Measurements from ENCODE around the gene KL. TPM values are rescaled to one million over a fixed set of nuclear protein-coding genes. Genes with fewer than 3 reads are reported as not detected.
A peak's percentile ranks its signal among the peaks of the same experiment; 100 is the strongest.

Gene KL
- total RNA-seq, 1 donor from 2014 or later = 3.6 TPM

DNA sequence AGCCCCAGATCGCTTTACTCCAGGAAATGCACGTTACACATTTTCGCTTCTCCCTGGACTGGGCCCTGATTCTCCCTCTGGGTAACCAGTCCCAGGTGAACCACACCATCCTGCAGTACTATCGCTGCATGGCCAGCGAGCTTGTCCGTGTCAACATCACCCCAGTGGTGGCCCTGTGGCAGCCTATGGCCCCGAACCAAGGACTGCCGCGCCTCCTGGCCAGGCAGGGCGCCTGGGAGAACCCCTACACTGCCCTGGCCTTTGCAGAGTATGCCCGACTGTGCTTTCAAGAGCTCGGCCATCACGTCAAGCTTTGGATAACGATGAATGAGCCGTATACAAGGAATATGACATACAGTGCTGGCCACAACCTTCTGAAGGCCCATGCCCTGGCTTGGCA is 44.6 kb downstream of the KL start:
- Mint-ChIP-seq H3K27me3 (peaks cover 3% of the 10 kb centered on the region), H3K4me3 (no peak overlapping the region), H3K9me3 (no peaks in the 10 kb centered on the region), H3K27ac (no peak overlapping the region), H3K4me1 (ENCODE audit: unreplicated experiment) (peaks cover 17% of the 10 kb centered on the region), H3K36me3 (no peaks in the 10 kb centered on the region)
- TF ChIP-seq, protein P1, sequence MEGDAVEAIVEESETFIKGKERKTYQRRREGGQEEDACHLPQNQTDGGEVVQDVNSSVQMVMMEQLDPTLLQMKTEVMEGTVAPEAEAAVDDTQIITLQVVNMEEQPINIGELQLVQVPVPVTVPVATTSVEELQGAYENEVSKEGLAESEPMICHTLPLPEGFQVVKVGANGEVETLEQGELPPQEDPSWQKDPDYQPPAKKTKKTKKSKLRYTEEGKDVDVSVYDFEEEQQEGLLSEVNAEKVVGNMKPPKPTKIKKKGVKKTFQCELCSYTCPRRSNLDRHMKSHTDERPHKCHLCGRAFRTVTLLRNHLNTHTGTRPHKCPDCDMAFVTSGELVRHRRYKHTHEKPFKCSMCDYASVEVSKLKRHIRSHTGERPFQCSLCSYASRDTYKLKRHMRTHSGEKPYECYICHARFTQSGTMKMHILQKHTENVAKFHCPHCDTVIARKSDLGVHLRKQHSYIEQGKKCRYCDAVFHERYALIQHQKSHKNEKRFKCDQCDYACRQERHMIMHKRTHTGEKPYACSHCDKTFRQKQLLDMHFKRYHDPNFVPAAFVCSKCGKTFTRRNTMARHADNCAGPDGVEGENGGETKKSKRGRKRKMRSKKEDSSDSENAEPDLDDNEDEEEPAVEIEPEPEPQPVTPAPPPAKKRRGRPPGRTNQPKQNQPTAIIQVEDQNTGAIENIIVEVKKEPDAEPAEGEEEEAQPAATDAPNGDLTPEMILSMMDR (conservative IDR thresholded peaks at IDR 0.05) = no peak
- no peak for DNase-seq (ENCODE audit: extremely low spot score, unreplicated experiment)

DNA sequence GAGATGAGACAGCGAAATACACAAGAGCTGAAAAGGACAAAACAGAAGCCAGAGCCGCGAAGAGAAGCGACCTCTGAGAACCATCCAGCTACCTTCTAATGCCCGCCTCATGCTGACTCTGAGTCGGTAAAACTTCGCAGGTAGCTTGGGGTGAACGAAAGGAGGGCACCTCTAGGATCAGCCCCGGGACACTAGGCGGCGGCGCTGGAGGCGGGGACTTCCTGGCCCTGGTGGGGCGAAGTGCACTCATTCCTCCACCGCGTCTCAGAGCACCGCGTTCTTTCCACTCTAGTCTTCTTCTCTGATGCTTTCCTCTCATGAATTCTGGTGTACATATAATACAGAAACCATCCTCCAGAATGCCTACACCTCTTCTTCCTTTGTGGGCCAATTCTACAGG is 50.1 kb downstream of the KL start:
- H3K4me1 Mint-ChIP-seq (ENCODE audit: unreplicated experiment) = no peaks in the 10 kb centered on the region
- DNase-seq (ENCODE audit: extremely low spot score, unreplicated experiment) = no peak
- H3K36me3 Mint-ChIP-seq = no peaks in the 10 kb centered on the region
- TF ChIP-seq, protein P1 (conservative IDR thresholded peaks at IDR 0.05) = no peak
- peaks cover 6% of the 10 kb centered on the region for H3K27me3 Mint-ChIP-seq
- H3K4me3 Mint-ChIP-seq = no peak overlapping the region
- peaks cover 6% of the 10 kb centered on the region for H3K9me3 Mint-ChIP-seq
- H3K27ac Mint-ChIP-seq = no peak overlapping the region

DNA sequence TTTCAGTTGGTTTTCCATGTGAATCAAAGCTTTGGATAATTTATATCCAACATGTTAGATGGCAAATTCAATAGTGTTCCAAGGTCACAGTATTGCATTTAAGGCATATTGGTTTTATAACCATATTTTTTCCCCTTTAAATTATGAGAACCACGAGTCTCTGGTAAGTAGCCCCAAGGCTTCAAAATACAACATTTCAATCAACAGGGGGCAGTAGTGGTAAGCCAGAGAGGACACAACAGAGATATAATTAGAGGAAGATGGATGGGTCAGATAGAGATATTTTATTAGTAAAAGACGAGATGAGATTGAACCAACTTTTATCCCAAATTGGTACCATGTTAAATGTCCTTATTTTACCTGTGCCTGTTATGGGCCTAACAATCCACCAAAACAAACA is 53.1 kb downstream of the KL start:
- no peak overlapping the region for H3K4me3 Mint-ChIP-seq
- TF ChIP-seq, protein P1 (conservative IDR thresholded peaks at IDR 0.05) = peak; percentile 46
- no peaks in the 10 kb centered on the region for H3K4me1 Mint-ChIP-seq (ENCODE audit: unreplicated experiment)
- no peak overlapping the region for H3K27ac Mint-ChIP-seq
- H3K36me3 Mint-ChIP-seq = no peaks in the 10 kb centered on the region
- peaks cover 6% of the 10 kb centered on the region for H3K9me3 Mint-ChIP-seq
- DNase-seq (ENCODE audit: extremely low spot score, unreplicated experiment) = no peak
- peaks cover 6% of the 10 kb centered on the region for H3K27me3 Mint-ChIP-seq

DNA sequence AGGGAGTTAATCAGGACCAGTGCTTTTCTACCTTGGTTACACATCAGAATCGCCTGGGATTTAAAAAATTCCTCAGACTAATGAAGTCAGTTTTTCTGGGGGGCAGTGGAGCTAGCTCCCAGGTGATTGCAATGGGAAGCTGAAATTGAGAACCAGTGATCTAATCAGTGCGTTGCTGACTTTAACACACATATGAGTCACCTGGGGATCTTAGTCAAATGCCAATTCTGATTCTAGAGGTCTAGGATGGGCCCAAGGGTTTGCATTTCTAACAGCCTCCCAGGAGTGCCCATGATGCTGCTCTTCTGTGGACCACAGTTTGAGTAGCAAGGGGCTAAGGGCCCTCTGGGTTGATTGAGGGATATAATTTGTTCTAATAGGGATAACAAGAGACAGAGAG is 54.5 kb downstream of the KL start:
- Mint-ChIP-seq H3K27me3 (peaks cover 6% of the 10 kb centered on the region), H3K9me3 (peaks cover 6% of the 10 kb centered on the region), H3K4me3 (no peak overlapping the region), H3K36me3 (no peaks in the 10 kb centered on the region), H3K4me1 (ENCODE audit: unreplicated experiment) (no peaks in the 10 kb centered on the region), H3K27ac (no peak overlapping the region)
- no peak for DNase-seq (ENCODE audit: extremely low spot score, unreplicated experiment)
- TF ChIP-seq, protein P1 (conservative IDR thresholded peaks at IDR 0.05) = no peak

DNA sequence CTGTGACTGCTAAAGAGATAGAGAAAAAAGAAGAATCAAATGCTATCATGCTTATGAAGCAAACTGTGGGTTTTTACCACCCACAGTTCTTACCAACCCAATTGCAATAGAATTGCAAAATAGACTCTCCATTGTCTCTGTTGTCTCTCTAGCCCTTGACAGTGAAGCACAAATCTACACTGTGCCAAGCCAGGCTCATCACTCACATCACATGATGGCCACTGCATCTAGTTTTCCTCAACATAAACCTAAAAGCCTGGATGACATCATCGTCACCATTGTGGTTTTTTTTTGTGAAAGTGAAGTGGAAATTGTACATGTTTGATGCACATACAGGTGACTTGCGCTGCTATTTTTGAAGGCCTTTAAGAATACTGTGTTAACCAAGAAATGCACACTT is 56.1 kb downstream of the KL start:
- H3K4me1 Mint-ChIP-seq (ENCODE audit: unreplicated experiment) = peaks cover 7% of the 10 kb centered on the region
- H3K27me3 Mint-ChIP-seq = peaks cover 6% of the 10 kb centered on the region
- no peak for DNase-seq (ENCODE audit: extremely low spot score, unreplicated experiment)
- H3K4me3 Mint-ChIP-seq = no peak overlapping the region
- H3K36me3 Mint-ChIP-seq = no peaks in the 10 kb centered on the region
- H3K9me3 Mint-ChIP-seq = peaks cover 6% of the 10 kb centered on the region
- no peak overlapping the region for H3K27ac Mint-ChIP-seq
- TF ChIP-seq, protein P1 (conservative IDR thresholded peaks at IDR 0.05) = no peak

DNA sequence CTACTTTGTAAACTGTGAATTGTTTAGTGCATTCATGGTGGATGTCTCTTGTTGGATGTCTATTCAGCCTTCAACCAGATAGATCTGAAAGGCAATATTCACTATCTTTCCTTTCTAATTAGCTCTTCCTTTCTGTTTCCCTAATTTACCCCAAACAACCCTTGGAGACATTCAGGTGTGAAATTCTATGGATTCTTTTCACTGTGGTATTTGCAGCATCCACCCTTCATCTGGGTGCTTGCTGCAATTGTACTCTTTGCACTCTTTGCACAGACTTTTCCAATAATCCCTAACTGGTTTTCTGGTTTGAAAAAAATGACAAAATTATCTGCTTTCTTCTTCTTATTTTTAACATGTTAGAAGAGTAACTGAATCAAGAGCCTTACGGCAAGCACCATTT is 56.5 kb downstream of the KL start:
- TF ChIP-seq, protein P1 (conservative IDR thresholded peaks at IDR 0.05) = no peak
- H3K27me3 Mint-ChIP-seq = peaks cover 4% of the 10 kb centered on the region
- peaks cover 3% of the 10 kb centered on the region for H3K9me3 Mint-ChIP-seq
- H3K4me1 Mint-ChIP-seq (ENCODE audit: unreplicated experiment) = peaks cover 7% of the 10 kb centered on the region
- no peak overlapping the region for H3K4me3 Mint-ChIP-seq
- no peak for DNase-seq (ENCODE audit: extremely low spot score, unreplicated experiment)
- no peaks in the 10 kb centered on the region for H3K36me3 Mint-ChIP-seq
- H3K27ac Mint-ChIP-seq = no peak overlapping the region
